Occipital lobe (tissue), 2 donors: ENCODE data around the gene COMTD1. TPM values are rescaled to one million over a fixed set of nuclear protein-coding genes. Genes with fewer than 3 reads are reported as not detected.

Source experiments
- DNase-seq: peaks from one replicate; lab custom pipeline; 2025; lab: John Stamatoyannopoulos, UW
- total RNA-seq: library from RNA; depleted of rRNA; stranded (reverse); fragments of >200 nt; gene quantifications from one replicate; pipeline ENCODE4 v1.2.3, GENCODE V29; 2014

COMTD1 gene
- total RNA-seq, 1 donor from 2014 or later, result 19.7 TPM

- DNase-seq, result no peak
Observed at GRCh38 chr10:75245354-75246250, 9.8 kb upstream of the COMTD1 start.

- DNase-seq, result no peak
Observed at GRCh38 chr10:75244487-75245353, 9.0 kb upstream of the COMTD1 start.

- DNase-seq, result no peak
Observed at GRCh38 chr10:75243426-75243825, 7.7 kb upstream of the COMTD1 start.

GRCh38 chr10:75240329-75241076 is 4.7 kb upstream of the COMTD1 start:
- DNase-seq, result no peak

- DNase-seq, result no peak
Observed at GRCh38 chr10:75239096-75239790, 3.5 kb upstream of the COMTD1 start.

- no peak for DNase-seq
Observed at GRCh38 chr10:75238182-75239095, 2.7 kb upstream of the COMTD1 start.

GRCh38 chr10:75236178-75236825 is 545 bp upstream of the COMTD1 start:
- DNase-seq, result no peak

GRCh38 chr10:75234683-75235374 is 928 bp downstream of the COMTD1 start:
- no peak for DNase-seq

GRCh38 chr10:75234017-75234682 is 1.6 kb downstream of the COMTD1 start:
- peak; percentile 72 for DNase-seq

- DNase-seq, result no peak
Observed at GRCh38 chr10:75233444-75234016, 2.2 kb downstream of the COMTD1 start.

GRCh38 chr10:75231672-75232581 is 3.8 kb downstream of the COMTD1 start:
- DNase-seq, result no peak

GRCh38 chr10:75230600-75231038 is 5.1 kb downstream of the COMTD1 start:
- peak; percentile 85 for DNase-seq

- no peak for DNase-seq
Observed at GRCh38 chr10:75229971-75230370, 5.8 kb downstream of the COMTD1 start.

GRCh38 chr10:75228834-75229233 is 6.9 kb downstream of the COMTD1 start:
- DNase-seq, result no peak

- DNase-seq, result no peak
Observed at GRCh38 chr10:75228278-75228677, 7.5 kb downstream of the COMTD1 start.

GRCh38 chr10:75226656-75227055 is 9.1 kb downstream of the COMTD1 start:
- DNase-seq, result no peak

- no peak for DNase-seq
Observed at GRCh38 chr10:75226095-75226494, 9.7 kb downstream of the COMTD1 start.
